Breast epithelium (tissue), 3 donors: ENCODE results near the gene COX10.

Experiments used
- POLR2AphosphoS5 ChIP-seq, 3 donors: sonication (generic); formaldehyde crosslinking; IDR thresholded peaks; one replicate each; pipeline ENCODE4 v1.6.1; 2017; ENCODE audit warnings: antibody characterized with exemption in 3 of 3
- TF ChIP-seq, protein P1 (sequence below), 3 donors: fragments of 450-650 bp; IDR thresholded peaks; one replicate each; pipeline ENCODE4 v1.5.1; 2016 to 2017; ENCODE audit warnings: antibody characterized with exemption in 3 of 3, mild to moderate bottlenecking in 3 of 3, moderate library complexity in 3 of 3

DNA sequence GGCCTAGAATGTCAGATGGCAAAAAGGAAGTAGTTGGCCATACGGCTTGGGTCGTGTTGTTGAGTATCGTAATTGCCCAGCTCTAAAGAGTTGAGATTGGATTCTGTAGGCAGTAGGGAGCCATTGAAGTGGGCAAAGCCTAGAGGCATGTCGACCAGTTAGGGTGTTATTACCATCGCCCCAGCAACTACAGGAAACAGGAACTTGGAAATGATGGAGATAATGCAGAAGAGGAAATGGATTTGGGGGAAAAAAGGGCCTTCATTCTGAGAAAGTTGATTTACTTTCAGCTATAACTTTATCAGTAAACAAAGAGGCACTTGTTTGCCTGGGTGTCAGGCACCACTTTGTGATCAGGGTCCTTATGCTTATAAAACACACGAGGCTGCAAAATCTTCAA lies 52.6 kb downstream of the COX10 start:
- TF ChIP-seq, protein P1, sequence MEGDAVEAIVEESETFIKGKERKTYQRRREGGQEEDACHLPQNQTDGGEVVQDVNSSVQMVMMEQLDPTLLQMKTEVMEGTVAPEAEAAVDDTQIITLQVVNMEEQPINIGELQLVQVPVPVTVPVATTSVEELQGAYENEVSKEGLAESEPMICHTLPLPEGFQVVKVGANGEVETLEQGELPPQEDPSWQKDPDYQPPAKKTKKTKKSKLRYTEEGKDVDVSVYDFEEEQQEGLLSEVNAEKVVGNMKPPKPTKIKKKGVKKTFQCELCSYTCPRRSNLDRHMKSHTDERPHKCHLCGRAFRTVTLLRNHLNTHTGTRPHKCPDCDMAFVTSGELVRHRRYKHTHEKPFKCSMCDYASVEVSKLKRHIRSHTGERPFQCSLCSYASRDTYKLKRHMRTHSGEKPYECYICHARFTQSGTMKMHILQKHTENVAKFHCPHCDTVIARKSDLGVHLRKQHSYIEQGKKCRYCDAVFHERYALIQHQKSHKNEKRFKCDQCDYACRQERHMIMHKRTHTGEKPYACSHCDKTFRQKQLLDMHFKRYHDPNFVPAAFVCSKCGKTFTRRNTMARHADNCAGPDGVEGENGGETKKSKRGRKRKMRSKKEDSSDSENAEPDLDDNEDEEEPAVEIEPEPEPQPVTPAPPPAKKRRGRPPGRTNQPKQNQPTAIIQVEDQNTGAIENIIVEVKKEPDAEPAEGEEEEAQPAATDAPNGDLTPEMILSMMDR (IDR thresholded peaks at IDR 0.05): no peak
- TF ChIP-seq POLR2AphosphoS5 (IDR thresholded peaks at IDR 0.05): no peak
